Muscle layer of duodenum (tissue), 2 donors: ENCODE data around the gene SF3A2.
A peak's percentile ranks its signal among the peaks of the same experiment; 100 is the strongest.

Source experiments
- H3K27ac ChIP-seq: one replicate; pipeline ENCODE4 v1.7.0; 2013; ENCODE audit warnings: mild to moderate bottlenecking, low read length
- H3K27me3 ChIP-seq: one replicate; pipeline ENCODE4 v1.7.0; 2013; ENCODE audit warnings: low read depth, mild to moderate bottlenecking, control low read depth, low read length
- H3K36me3 ChIP-seq, 2 donors: one replicate each; pipeline ENCODE4 v1.7.0; 2013; ENCODE audit warnings: low read length in 2 of 2, control low read depth in 1 of 2, mild to moderate bottlenecking in 1 of 2; ENCODE audit not compliant: insufficient read depth in 2 of 2, control insufficient read depth in 1 of 2
- H3K4me1 ChIP-seq, 2 donors: one replicate each; pipeline ENCODE4 v1.7.0; 2013; ENCODE audit warnings: low read length in 2 of 2, mild to moderate bottlenecking in 2 of 2, control low read depth in 1 of 2, moderate library complexity in 1 of 2; ENCODE audit not compliant: insufficient read depth in 2 of 2, control insufficient read depth in 1 of 2
- H3K4me3 ChIP-seq, 2 donors: one replicate each; pipeline ENCODE4 v1.7.0; 2013; ENCODE audit warnings: low read length in 2 of 2, low read depth in 1 of 2, mild to moderate bottlenecking in 1 of 2
- H3K9me3 ChIP-seq, 2 donors: one replicate each; pipeline ENCODE4 v1.7.0; 2013; ENCODE audit warnings: low read length in 2 of 2, control low read depth in 1 of 2, mild to moderate bottlenecking in 1 of 2; ENCODE audit not compliant: control insufficient read depth in 1 of 2
- donor health status: healthy.

The SF3A2 gene

GRCh38 chr19:2236314-2237050 lies at the start of gene SF3A2, which contains the start of gene PLEKHJ1:
Gene SF3A2 (plus strand): TSS chr19:2236824. CDS start chr19:2243419, 6,595 bp downstream.
Gene PLEKHJ1 (minus strand): TSS chr19:2236329. CDS start chr19:2236248, 81 bp downstream.
- H3K4me3 ChIP-seq, result peak within 1 kb of the TSS; percentile 73 to 89
- H3K27ac ChIP-seq, result peak within 1 kb of the TSS; percentile 90
- H3K36me3 ChIP-seq, result peaks cover 0 to 19% of the 10 kb centered on the region in 2 donors
- H3K27me3 ChIP-seq, result no peaks in the 10 kb centered on the region
- H3K9me3 ChIP-seq, result no peaks in the 10 kb centered on the region
- H3K4me1 ChIP-seq, result peaks cover 33 to 52% of the 10 kb centered on the region in 2 donors

- Histone ChIP-seq H3K4me3 (no peak overlapping the region), H3K9me3 (no peaks in the 10 kb centered on the region), H3K4me1 (peaks cover 10 to 44% of the 10 kb centered on the region in 2 donors), H3K27ac (no peak overlapping the region), H3K36me3 (peaks cover 4 to 46% of the 10 kb centered on the region in 2 donors), H3K27me3 (no peaks in the 10 kb centered on the region)
These were observed 49.5 kb upstream of the SF3A2 start for GRCh38 chr19:2187159-2187558.

GRCh38 chr19:2188708-2189385 lies 47.8 kb upstream of the SF3A2 start:
- Histone ChIP-seq H3K36me3 (peaks cover 6 to 57% of the 10 kb centered on the region in 2 donors), H3K4me3 (no peak overlapping the region), H3K27ac (no peak overlapping the region), H3K4me1 (peaks cover 10 to 31% of the 10 kb centered on the region in 2 donors), H3K9me3 (no peaks in the 10 kb centered on the region), H3K27me3 (no peaks in the 10 kb centered on the region)

- peaks cover 8 to 57% of the 10 kb centered on the region in 2 donors for H3K36me3 ChIP-seq
- no peak overlapping the region for H3K4me3 ChIP-seq
- H3K4me1 ChIP-seq, result peaks cover 10 to 27% of the 10 kb centered on the region in 2 donors
- no peaks in the 10 kb centered on the region for H3K27me3 ChIP-seq
- H3K9me3 ChIP-seq, result no peaks in the 10 kb centered on the region
- no peak overlapping the region for H3K27ac ChIP-seq
These were observed 46.7 kb upstream of the SF3A2 start for GRCh38 chr19:2189880-2190279.

- no peaks in the 10 kb centered on the region for H3K27me3 ChIP-seq
- no peak overlapping the region for H3K27ac ChIP-seq
- H3K4me1 ChIP-seq, result peaks cover 10 to 27% of the 10 kb centered on the region in 2 donors
- H3K9me3 ChIP-seq, result no peaks in the 10 kb centered on the region
- H3K4me3 ChIP-seq, result no peak overlapping the region
- peaks cover 8 to 61% of the 10 kb centered on the region in 2 donors for H3K36me3 ChIP-seq
These were observed 45.7 kb upstream of the SF3A2 start for GRCh38 chr19:2190848-2191455.

GRCh38 chr19:2191456-2192310 lies 44.9 kb upstream of the SF3A2 start:
- H3K4me1 ChIP-seq, result peaks cover 5 to 21% of the 10 kb centered on the region in 2 donors
- H3K9me3 ChIP-seq, result no peaks in the 10 kb centered on the region
- H3K36me3 ChIP-seq, result peaks cover 8 to 61% of the 10 kb centered on the region in 2 donors
- H3K27ac ChIP-seq, result no peak overlapping the region
- no peaks in the 10 kb centered on the region for H3K27me3 ChIP-seq
- H3K4me3 ChIP-seq, result no peak overlapping the region

- Histone ChIP-seq H3K4me3 (no peak overlapping the region), H3K27me3 (no peaks in the 10 kb centered on the region), H3K9me3 (no peaks in the 10 kb centered on the region), H3K36me3 (peaks cover 8 to 59% of the 10 kb centered on the region in 2 donors), H3K4me1 (peaks cover 0 to 9% of the 10 kb centered on the region in 2 donors), H3K27ac (no peak overlapping the region)
These were observed 43.8 kb upstream of the SF3A2 start for GRCh38 chr19:2192862-2193261.

GRCh38 chr19:2193807-2194206 lies 42.8 kb upstream of the SF3A2 start:
- peaks cover 8 to 59% of the 10 kb centered on the region in 2 donors for H3K36me3 ChIP-seq
- no peak overlapping the region for H3K4me3 ChIP-seq
- no peaks in the 10 kb centered on the region for H3K9me3 ChIP-seq
- peaks cover 0 to 9% of the 10 kb centered on the region in 2 donors for H3K4me1 ChIP-seq
- no peak overlapping the region for H3K27ac ChIP-seq
- H3K27me3 ChIP-seq, result no peaks in the 10 kb centered on the region

- H3K27me3 ChIP-seq, result no peaks in the 10 kb centered on the region
- H3K9me3 ChIP-seq, result no peaks in the 10 kb centered on the region
- H3K36me3 ChIP-seq, result peaks cover 8 to 54% of the 10 kb centered on the region in 2 donors
- no peak overlapping the region for H3K27ac ChIP-seq
- peaks cover 0 to 5% of the 10 kb centered on the region in 2 donors for H3K4me1 ChIP-seq
- no peak overlapping the region for H3K4me3 ChIP-seq
These were observed 42.0 kb upstream of the SF3A2 start for GRCh38 chr19:2194513-2195078.

GRCh38 chr19:2195361-2195760 lies 41.3 kb upstream of the SF3A2 start:
- no peak overlapping the region for H3K4me3 ChIP-seq
- H3K4me1 ChIP-seq, result peaks cover 0 to 5% of the 10 kb centered on the region in 2 donors
- H3K27ac ChIP-seq, result no peak overlapping the region
- H3K27me3 ChIP-seq, result no peaks in the 10 kb centered on the region
- peaks cover 8 to 53% of the 10 kb centered on the region in 2 donors for H3K36me3 ChIP-seq
- no peaks in the 10 kb centered on the region for H3K9me3 ChIP-seq
